Measurements from ENCODE around the gene ITGB3.

DNA sequence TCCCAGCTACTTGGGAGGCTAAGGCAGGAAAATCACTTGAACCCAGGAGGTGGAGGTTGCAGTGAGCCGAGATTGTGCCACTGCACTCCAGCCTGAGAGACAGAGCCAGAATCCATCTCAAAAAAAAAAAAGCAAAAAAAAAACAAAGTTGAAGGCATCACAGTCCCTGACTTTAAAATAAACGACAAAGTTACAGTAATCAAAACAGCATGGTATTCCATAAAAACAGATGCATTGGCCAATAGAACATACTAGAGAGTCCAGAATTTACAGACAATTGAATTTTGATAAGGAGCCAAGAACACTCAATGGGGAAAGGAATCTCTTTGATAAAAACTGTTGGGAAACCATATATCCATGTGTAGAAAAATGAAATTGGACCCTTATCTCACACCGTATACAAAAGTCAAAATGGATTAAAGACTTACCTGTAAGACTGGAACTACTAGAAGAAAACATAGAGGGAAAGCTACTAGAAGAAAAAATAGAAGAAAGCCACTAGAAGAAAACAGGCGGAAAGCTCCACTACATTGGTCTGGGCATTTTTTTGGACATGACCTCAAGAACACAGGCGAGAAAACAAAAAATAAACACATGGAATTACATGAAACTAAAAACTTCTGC, 67.4 kb downstream of the ITGB3 start:
- TF ChIP-seq, protein P1, sequence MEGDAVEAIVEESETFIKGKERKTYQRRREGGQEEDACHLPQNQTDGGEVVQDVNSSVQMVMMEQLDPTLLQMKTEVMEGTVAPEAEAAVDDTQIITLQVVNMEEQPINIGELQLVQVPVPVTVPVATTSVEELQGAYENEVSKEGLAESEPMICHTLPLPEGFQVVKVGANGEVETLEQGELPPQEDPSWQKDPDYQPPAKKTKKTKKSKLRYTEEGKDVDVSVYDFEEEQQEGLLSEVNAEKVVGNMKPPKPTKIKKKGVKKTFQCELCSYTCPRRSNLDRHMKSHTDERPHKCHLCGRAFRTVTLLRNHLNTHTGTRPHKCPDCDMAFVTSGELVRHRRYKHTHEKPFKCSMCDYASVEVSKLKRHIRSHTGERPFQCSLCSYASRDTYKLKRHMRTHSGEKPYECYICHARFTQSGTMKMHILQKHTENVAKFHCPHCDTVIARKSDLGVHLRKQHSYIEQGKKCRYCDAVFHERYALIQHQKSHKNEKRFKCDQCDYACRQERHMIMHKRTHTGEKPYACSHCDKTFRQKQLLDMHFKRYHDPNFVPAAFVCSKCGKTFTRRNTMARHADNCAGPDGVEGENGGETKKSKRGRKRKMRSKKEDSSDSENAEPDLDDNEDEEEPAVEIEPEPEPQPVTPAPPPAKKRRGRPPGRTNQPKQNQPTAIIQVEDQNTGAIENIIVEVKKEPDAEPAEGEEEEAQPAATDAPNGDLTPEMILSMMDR (IDR thresholded peaks at IDR 0.05; ENCODE audit: low read depth, low read length, poor library complexity, severe bottlenecking) = no peak
- TF ChIP-seq EZH2phosphoT487 (IDR thresholded peaks at IDR 0.05; ENCODE audit: borderline replicate concordance, low read length) = no peak

All from DOHH2 (cell line).